Type B pancreatic cell (in vitro differentiated cells): Measurements from ENCODE around the gene PLA2G10. TPM values are rescaled to one million over a fixed set of nuclear protein-coding genes. Genes with fewer than 3 reads are reported as not detected.
"Not testable (repeated sequence)": the region's sequence is repeated elsewhere in the genome, so short reads cannot be mapped to it uniquely, and the experiment has no call there.

Source experiments
- DNase-seq: peaks from one replicate; pipeline ENCODE4 v3.0.0; 2021; ENCODE audit warnings: mixed read lengths; ENCODE audit not compliant: unreplicated experiment; ENCODE audit errors: extremely low spot score
- H3K27ac Mint-ChIP-seq: 2 replicates; pipeline ENCODE4 v1.8.0; 2021; ENCODE audit warnings: mild to moderate bottlenecking, mixed read lengths
- H3K27me3 Mint-ChIP-seq: 2 replicates; pipeline ENCODE4 v1.8.0; 2021; ENCODE audit warnings: mixed read lengths
- H3K36me3 Mint-ChIP-seq: 2 replicates; pipeline ENCODE4 v1.8.0; 2021; ENCODE audit warnings: mixed read lengths
- H3K4me1 Mint-ChIP-seq: one replicate; pipeline ENCODE4 v1.8.0; 2021; ENCODE audit warnings: mixed read lengths; ENCODE audit not compliant: unreplicated experiment
- H3K4me3 Mint-ChIP-seq: 2 replicates; pipeline ENCODE4 v1.8.0; 2021; ENCODE audit warnings: mild to moderate bottlenecking, mixed read lengths
- H3K9me3 Mint-ChIP-seq: 2 replicates; pipeline ENCODE4 v1.8.0; 2021; ENCODE audit warnings: mixed read lengths
- CTCF ChIP-seq: fragments of 200-600 bp; sonication (generic); conservative IDR thresholded peaks from 2 replicates; pipeline ENCODE4 v1.5.0; 2021; ENCODE audit warnings: antibody characterized with exemption, mild to moderate bottlenecking
- total RNA-seq: library from RNA; stranded (reverse); gene quantifications from 2 replicates; pipeline ENCODE4 v1.2.1, GENCODE V29; 2021; ENCODE audit warnings: low replicate concordance

Gene PLA2G10
- total RNA-seq, 1 donor from 2014 or later = not detected

GRCh38 chr16:14682121-14682520 is 12.0 kb downstream of the PLA2G10 start:
- Mint-ChIP-seq H3K27ac (no peak overlapping the region), H3K4me3 (no peak overlapping the region), H3K36me3 (no peaks in the 10 kb centered on the region), H3K4me1 (no peaks in the 10 kb centered on the region), H3K9me3 (no peaks in the 10 kb centered on the region), H3K27me3 (no peaks in the 10 kb centered on the region)
- TF ChIP-seq CTCF = no peak
- DNase-seq = no peak

GRCh38 chr16:14681115-14681514 is 13.0 kb downstream of the PLA2G10 start:
- no peaks in the 10 kb centered on the region for H3K36me3 Mint-ChIP-seq
- H3K27ac Mint-ChIP-seq = no peak overlapping the region
- H3K9me3 Mint-ChIP-seq = no peaks in the 10 kb centered on the region
- H3K4me3 Mint-ChIP-seq = no peak overlapping the region
- H3K4me1 Mint-ChIP-seq = no peaks in the 10 kb centered on the region
- no peaks in the 10 kb centered on the region for H3K27me3 Mint-ChIP-seq
- TF ChIP-seq CTCF = no peak
- no peak for DNase-seq

- not testable (repeated sequence) for H3K27ac Mint-ChIP-seq, H3K4me1 Mint-ChIP-seq, H3K36me3 Mint-ChIP-seq, H3K9me3 Mint-ChIP-seq, H3K27me3 Mint-ChIP-seq, H3K4me3 Mint-ChIP-seq, DNase-seq
Observed at GRCh38 chr16:14680396-14680795, 13.7 kb downstream of the PLA2G10 start.

GRCh38 chr16:14678748-14679497 is 15.2 kb downstream of the PLA2G10 start:
- no peaks in the 10 kb centered on the region for H3K4me1 Mint-ChIP-seq
- H3K36me3 Mint-ChIP-seq = no peaks in the 10 kb centered on the region
- peaks cover 3% of the 10 kb centered on the region for H3K27me3 Mint-ChIP-seq
- no peak for TF ChIP-seq CTCF
- H3K9me3 Mint-ChIP-seq = peaks cover 4% of the 10 kb centered on the region
- H3K4me3 Mint-ChIP-seq = no peak overlapping the region
- H3K27ac Mint-ChIP-seq = no peak overlapping the region
- no peak for DNase-seq

- no peak for TF ChIP-seq CTCF
- Mint-ChIP-seq H3K36me3 (no peaks in the 10 kb centered on the region), H3K27ac (no peak overlapping the region), H3K27me3 (peaks cover 3% of the 10 kb centered on the region), H3K9me3 (peaks cover 4% of the 10 kb centered on the region), H3K4me1 (peaks cover 1% of the 10 kb centered on the region), H3K4me3 (no peak overlapping the region)
- DNase-seq = no peak
Observed at GRCh38 chr16:14677627-14678026, 16.5 kb downstream of the PLA2G10 start.

- no peak for TF ChIP-seq CTCF
- DNase-seq = no peak
- Mint-ChIP-seq H3K4me1 (peaks cover 4% of the 10 kb centered on the region), H3K4me3 (no peak overlapping the region), H3K27ac (no peak overlapping the region), H3K36me3 (no peaks in the 10 kb centered on the region), H3K27me3 (peaks cover 3% of the 10 kb centered on the region), H3K9me3 (peaks cover 4% of the 10 kb centered on the region)
Observed at GRCh38 chr16:14676633-14677032, 17.5 kb downstream of the PLA2G10 start.
